A673 (cell line): ENCODE data around the gene ZFPM1.

ENCODE experiments used
- CTCF ChIP-seq: fragments of 300-800, 200-600 bp; sonication (generic); conservative IDR thresholded peaks from 2 replicates; pipeline ENCODE4 v1.5.1; 2017; ENCODE audit warnings: low read depth, mild to moderate bottlenecking, antibody characterized with exemption, low read length, moderate library complexity, mixed read lengths
- EZH2 ChIP-seq: fragments of 200-600 bp; sonication (generic); IDR thresholded peaks from 2 replicates; pipeline ENCODE4 v1.6.1; 2017; ENCODE audit warnings: borderline replicate concordance, low read depth, mild to moderate bottlenecking, mixed read lengths, antibody characterized with exemption, low read length; ENCODE audit not compliant: poor library complexity, severe bottlenecking

GRCh38 chr16:88585927-88586581, 133.0 kb downstream of the ZFPM1 start:
- TF ChIP-seq EZH2 (no peak), CTCF (no peak)
